Measurements from ENCODE around the gene ARL5A.
A peak's percentile ranks its signal among the peaks of the same experiment; 100 is the strongest.
"Not testable (repeated sequence)": the region's sequence is repeated elsewhere in the genome, so short reads cannot be mapped to it uniquely, and the experiment has no call there.

Gene ARL5A, protein sequence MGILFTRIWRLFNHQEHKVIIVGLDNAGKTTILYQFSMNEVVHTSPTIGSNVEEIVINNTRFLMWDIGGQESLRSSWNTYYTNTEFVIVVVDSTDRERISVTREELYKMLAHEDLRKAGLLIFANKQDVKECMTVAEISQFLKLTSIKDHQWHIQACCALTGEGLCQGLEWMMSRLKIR

GRCh38 chr2:151828143-151828889 is at the start of gene ARL5A:
TSS of gene ARL5A (minus strand) at chr2:151828421. CDS start at chr2:151828176, 245 bp downstream.
- peak; percentile 89 to 93 for DNase-seq (ENCODE audit: low read depth in 1 of 2, low spot score in 1 of 2)

GRCh38 chr2:151875631-151876030 is 47.4 kb upstream of the ARL5A start:
- not testable (repeated sequence) for DNase-seq (ENCODE audit: low read depth in 1 of 2, low spot score in 1 of 2)

- no peak for DNase-seq (ENCODE audit: low read depth in 1 of 2, low spot score in 1 of 2)
These were observed 44.2 kb upstream of the ARL5A start for GRCh38 chr2:151872463-151872862.

GRCh38 chr2:151869291-151869690 is 41.1 kb upstream of the ARL5A start:
- no peak for DNase-seq (ENCODE audit: low read depth in 1 of 2, low spot score in 1 of 2)

- no peak for DNase-seq (ENCODE audit: low read depth in 1 of 2, low spot score in 1 of 2)
These were observed 34.5 kb upstream of the ARL5A start for GRCh38 chr2:151862700-151863099.

GRCh38 chr2:151861174-151861573 is 33.0 kb upstream of the ARL5A start:
- no peak for DNase-seq (ENCODE audit: low read depth in 1 of 2, low spot score in 1 of 2)

- DNase-seq (ENCODE audit: low read depth in 1 of 2, low spot score in 1 of 2): no peak
These were observed 32.5 kb upstream of the ARL5A start for GRCh38 chr2:151860613-151861146.

DNA sequence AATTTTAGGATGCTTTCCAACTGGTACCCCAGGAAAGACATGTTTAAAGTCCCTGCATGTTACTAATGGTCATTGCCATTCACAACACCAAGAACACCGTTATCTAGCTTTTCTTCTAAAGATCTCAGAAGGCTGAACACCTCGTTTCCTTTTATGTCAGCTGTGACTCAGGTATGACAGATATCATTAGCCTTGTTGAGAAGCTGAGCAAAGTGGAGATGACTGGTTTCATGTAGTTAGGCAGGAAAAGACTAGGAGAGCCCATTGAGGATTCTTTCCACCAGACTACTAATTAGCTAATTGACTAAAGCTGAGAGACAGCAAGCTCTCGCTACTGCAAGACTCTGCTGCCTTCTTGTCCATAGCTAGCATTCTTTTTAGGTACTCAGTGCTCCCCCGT is 32.0 kb upstream of the ARL5A start:
- DNase-seq (ENCODE audit: low read depth in 1 of 2, low spot score in 1 of 2): no peak

GRCh38 chr2:151857650-151858049 is 29.4 kb upstream of the ARL5A start:
- DNase-seq (ENCODE audit: low read depth in 1 of 2, low spot score in 1 of 2): no peak

GRCh38 chr2:151855111-151855510 is 26.9 kb upstream of the ARL5A start:
- DNase-seq (ENCODE audit: low read depth in 1 of 2, low spot score in 1 of 2): no peak

DNA sequence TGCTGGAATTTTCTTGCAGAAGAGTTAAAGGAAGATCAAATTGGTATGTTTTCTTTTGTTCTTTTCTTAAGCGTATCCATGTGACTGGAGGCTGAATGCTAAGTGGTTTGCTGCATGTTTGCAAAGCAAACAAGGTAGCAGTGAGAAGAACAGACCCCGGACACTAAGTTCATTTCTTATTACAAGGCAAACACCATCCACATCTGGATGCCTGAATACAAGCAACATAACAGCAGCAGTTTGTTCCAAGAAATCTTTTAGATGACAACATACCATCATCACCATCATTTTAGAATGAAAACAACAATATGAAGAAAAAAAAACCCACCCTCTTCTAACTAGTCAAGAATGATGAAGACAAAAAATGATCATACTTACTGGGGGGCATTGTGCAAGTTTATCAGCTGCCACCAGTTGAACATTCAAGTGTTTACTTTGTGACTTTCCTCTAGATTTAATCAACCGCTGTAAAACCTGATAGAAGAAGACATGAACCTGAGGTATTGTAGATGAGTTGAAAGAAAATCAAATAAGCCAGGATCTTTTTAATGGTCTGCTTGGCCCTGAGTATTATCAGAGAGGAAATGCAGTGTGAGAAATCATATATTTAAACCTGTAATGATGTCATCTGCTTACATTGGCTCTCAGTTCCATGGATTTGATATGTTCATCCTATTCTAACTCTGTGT is 25.0 kb upstream of the ARL5A start:
- no peak for DNase-seq (ENCODE audit: low read depth in 1 of 2, low spot score in 1 of 2)

GRCh38 chr2:151852260-151853069 is 24.2 kb upstream of the ARL5A start:
- DNase-seq (ENCODE audit: low read depth in 1 of 2, low spot score in 1 of 2): no peak

DNA sequence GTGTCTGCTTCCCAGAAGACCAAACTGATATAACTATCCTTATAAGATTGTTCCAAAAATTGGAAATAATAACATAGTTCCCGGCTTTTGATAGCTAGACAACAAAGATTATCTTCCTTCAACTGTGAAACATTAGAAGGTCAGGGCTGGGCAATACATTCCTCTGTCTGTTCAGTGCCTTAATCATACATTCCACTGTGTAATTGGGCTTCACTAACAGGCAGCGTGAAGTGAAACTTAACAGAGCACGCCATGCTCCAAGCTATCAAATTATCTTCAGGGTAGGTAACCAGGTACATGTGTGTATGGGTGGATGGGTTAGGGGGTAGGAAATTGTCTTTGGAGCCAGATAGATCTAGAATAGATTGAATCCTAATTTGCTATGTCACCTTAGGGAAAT is 23.5 kb upstream of the ARL5A start:
- no peak for DNase-seq (ENCODE audit: low read depth in 1 of 2, low spot score in 1 of 2)

DNA sequence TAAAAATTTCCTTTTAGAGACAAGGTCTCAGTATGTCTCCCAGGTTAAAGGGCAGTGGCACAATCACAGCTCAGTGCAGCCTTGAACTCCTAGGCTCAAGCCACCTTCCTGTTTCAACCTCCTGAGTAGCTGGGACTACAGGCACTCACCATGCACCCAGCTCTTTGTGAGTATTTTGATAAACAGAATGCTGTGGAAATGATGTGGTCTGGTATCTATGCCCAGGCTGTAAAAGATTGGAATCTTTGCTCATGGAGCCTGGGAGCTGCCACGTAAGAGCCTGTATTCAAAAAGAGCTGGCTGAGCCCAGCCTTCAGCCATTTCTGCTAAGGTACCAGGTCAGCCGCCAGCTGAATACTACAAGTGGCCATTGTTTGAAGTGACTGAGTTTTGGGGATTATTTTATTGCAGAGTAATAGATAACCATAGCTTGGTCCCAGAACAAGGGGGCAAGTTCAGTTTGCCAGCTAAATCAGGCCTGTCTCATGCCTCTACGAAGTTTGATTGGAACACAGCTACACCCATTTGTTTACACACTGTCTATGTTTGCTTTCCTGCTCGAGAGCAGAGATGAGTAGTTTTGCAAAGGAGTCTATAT is 21.3 kb upstream of the ARL5A start:
- no peak for DNase-seq (ENCODE audit: low read depth in 1 of 2, low spot score in 1 of 2)

DNA sequence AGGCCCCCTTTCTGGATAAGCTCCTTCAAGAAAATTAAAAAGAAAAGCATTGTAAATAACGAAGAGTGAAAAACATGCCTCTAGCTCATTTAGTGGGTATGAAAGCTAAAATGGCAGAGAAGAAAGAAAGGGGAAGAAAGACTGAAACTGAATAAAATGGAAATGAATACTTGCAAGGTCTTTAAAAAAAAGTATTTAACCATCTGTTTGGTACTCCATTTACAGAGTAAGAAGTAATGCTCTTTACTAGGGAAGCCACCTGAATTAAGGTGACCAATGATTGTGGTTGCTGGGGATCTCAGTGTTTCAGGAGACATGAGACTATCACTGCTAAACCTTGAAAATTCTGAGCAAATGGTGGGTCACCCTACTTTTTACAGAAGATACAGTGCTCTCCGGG is 17.7 kb upstream of the ARL5A start:
- no peak for DNase-seq (ENCODE audit: low read depth in 1 of 2, low spot score in 1 of 2)

GRCh38 chr2:151845481-151845880 is 17.3 kb upstream of the ARL5A start:
- DNase-seq (ENCODE audit: low read depth in 1 of 2, low spot score in 1 of 2): no peak

DNA sequence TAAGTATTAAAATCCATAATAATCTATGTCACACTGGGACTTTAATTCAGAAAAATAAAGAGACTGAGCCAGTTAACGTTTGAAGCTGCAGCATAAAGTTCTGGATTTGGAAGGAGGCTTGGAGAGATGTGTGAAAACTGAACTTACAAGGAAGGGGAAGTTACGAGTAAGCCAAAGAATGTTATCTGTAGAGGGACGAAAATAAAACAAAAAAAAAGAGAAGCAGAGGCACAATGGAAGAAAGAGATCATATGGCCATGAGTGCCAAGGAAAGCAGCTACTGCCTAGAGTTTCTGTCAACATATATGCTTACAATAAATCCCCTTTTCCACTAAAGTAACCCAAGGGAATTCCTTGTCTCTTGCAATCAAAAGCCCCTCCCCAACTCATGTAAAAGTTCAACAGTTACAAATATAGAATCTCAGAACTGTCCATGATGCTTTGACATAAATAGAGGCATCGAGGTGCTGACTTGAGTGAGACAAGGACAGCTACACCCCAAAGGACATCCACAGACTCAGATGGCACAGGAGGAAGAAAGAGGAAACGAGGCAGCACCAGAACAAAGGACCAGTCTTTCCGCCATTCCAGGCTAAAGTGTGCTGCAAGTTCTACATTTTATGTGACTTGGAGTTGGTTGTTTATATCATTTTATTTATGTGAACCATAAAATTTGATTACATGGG is 16.1 kb upstream of the ARL5A start:
- no peak for DNase-seq (ENCODE audit: low read depth in 1 of 2, low spot score in 1 of 2)

- no peak for DNase-seq (ENCODE audit: low read depth in 1 of 2, low spot score in 1 of 2)
These were observed 15.5 kb upstream of the ARL5A start for GRCh38 chr2:151843691-151844061.

DNA sequence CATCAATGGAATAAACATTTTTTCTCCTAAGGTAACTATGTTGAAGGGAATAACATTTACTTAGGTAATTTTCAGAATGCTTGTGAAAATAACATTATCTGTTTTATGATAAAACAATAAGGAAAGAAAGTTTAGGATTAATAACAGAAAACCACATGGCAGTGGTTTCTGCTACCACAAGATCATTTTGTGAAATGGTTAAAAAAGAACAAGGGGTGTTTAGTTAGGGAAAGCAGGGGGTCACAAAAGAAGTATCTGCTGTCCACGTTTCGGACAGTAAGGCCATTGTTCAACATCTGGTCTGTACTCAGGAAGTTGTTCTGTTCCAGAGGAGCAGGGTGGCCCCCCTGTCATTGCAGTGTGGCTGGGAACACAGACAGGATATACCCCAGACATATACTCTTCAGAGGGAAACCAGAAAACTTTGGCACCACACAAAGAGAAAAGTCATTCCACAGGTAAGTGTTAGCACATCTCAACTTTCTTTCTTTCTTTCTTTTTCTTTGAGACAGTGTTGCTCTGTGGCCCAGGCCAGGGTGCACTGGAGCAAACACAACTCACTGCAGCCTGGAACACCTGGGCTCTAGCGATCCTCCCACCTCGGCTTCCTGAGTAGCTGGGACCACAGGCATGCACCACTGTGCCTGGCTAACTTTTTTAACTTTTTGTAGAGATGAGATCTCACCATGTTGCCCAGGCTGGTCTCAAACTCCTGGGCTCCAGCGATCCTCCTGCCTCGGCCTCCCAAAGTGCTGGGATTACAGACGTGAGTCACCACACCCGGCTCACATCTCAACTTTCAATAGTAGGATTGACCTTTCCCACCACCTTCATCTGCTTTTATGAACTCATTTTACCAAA is 14.8 kb upstream of the ARL5A start:
- DNase-seq (ENCODE audit: low read depth in 1 of 2, low spot score in 1 of 2): no peak

Measured in stimulated activated CD4-positive, alpha-beta T cell treated with anti-CD3 and anti-CD28 coated beads, Interleukin-15, amount 100 ng/mL, for 1 hour (primary cell).